ENCODE data around the gene GKAP1.
A peak's percentile ranks its signal among the peaks of the same experiment; 100 is the strongest.
"Not testable (repeated sequence)": the region's sequence is repeated elsewhere in the genome, so short reads cannot be mapped to it uniquely, and the experiment has no call there.

The GKAP1 gene

DNA sequence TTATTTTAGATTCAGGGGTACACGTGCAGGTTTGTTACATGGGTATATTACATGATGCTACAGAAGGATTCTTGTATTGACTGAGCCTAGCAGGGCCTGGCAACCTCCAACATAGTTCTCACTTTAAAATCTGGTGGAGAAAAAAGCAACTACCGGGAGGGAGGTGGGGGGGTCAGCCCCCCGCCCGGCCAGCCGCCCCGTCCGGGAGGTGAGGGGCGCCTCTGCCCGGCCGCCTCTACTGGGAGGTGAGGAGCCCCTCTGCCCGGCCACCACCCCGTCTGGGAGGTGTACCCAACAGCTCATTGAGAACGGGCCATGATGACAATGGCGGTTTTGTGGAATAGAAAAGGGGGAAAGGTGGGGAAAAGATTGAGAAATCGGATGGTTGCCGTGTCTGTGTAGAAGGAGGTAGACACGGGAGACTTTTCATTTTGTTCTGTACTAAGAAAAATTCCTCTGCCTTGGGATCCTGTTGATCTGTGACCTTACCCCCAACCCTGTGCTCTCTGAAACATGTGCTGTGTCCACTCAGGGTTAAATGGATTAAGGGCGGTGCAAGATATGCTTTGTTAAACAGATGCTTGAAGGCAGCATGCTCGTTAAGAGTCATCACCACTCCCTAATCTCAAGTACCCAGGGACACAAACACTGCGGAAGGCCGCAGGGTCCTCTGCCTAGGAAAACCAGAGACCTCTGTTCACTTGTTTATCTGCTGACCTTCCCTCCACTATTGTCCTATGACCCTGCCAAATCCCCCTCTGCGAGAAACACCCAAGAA is 88.8 kb downstream of the GKAP1 start:
- DNase-seq: not testable (repeated sequence)

DNA sequence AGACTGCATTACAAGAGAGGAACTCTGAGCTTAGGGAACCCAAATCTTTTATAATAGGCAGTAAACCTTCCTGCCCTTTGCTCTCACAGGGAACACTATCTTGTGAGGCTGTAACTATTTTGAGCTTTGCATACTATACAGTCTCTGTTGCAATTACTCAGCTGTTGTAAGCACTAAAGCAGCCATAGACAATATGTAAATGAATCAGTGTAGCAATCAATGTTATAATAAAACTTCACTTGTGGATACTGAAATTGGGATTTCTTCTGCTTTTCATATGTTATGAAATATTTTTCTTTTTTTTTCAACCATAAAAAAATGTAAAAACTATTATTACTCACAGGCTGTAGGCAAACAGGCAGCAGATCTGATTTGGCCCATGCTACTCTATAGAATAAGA is 93.1 kb downstream of the GKAP1 start:
- no peak for DNase-seq

DNA sequence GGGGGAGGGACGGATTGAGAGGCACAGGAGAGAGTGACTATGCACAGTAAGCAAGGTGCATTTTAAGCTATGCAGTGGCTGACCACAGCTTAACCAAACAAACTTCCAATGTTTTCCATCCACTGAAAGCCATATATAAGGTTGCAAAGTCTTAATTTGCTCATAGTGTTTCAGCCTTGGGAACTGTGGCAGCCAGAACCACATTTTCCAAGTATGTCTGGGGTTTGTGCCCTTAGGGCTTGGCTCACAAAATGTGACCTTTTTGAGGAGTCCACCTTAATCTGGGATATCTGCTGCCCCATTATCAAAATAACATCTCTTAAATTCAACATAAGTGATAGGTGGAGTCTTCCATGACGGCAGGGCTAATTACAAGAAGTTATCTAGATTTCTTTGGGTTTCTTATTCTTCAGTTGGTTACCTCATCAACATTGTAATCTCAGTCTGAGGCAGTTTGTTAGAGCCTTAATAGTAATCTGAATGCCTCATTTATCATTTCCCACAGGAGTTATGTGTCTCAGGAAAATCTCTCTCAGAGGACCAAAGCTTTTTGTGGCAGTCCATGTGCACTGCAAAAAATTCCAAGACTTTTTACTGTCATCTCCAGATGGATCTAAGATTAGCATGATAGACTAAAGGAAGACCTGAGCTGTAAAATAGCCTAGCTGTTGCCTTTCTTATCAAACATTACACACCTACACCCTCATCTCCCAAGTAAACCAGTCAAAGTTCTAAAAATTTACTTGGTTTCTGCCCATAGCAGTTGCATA is 94.7 kb downstream of the GKAP1 start:
- DNase-seq: no peak

DNA sequence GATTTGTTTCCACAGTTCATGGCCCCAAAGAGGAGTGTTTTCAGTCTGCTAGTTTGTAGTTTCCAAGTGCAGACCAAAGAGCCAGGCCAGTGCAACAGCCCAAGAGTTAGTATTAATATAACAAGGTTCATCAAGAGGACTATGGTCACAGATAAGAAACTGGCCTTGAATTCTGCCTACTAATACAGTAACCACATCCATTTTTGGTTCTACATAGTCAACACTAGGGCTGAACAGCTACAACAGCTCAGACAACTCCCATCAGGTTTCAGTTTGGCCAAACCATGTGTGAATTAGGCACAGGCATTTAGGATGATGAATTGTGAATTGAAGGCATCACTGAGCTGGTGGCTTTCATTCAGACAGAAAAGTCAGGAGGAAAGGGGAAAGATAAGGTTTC is 96.1 kb downstream of the GKAP1 start:
- no peak for DNase-seq

DNA sequence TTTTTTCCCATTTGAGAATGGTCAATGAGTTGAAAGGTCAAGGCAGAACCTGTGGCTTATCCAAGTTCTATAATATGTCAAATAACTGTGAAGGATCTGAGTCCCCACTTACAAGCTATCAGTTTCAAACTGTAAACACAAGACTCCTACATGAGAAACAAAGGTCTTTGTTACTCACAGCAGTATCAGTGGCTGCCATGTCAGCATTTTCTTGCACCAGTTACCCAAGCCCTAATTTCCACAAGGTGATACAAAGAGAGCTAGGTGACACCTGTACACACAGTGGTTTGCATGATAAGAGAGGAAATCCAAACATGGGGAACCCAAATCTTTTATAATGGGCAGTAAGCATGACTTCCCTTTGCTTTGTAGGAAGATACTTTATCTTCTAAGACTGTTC is 101.8 kb downstream of the GKAP1 start:
- no peak for DNase-seq

DNA sequence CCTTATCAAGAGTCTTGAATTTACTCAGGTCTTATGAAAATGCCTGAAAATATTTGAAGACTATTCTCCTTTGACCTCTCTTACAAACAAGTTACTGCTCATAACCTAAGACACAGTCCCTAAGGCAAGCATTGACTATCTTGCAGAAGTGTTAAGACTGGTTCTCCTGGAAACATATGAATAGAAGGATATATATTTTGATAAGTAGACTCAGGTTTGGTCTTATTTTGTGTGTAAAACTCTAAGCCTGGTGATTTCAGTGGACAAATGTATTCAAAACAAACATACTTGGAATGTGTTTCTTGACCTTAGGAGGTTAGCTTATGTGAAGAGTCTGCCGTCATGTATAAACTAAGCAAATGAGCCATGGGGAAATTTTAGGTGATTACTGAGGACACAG is 102.3 kb downstream of the GKAP1 start:
- DNase-seq: no peak

DNA sequence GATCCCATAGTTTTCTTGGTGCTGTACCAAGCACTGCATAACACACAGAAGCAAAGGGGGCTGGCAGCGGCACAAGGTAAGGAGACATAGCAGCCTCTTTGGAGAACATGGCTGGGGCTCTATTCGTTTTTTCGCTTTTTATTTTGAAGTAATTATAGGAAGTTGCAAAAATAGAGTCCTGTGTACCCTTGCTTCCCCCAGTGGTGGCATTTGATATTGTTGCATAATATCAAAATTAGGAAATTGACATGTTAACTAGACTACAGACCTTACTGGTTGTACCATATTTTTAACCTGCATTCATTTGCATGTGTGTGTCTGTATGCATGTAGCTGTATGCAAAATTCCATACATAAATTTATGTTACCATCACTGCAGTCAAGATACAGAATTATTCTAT is 103.2 kb downstream of the GKAP1 start:
- DNase-seq: no peak

DNA sequence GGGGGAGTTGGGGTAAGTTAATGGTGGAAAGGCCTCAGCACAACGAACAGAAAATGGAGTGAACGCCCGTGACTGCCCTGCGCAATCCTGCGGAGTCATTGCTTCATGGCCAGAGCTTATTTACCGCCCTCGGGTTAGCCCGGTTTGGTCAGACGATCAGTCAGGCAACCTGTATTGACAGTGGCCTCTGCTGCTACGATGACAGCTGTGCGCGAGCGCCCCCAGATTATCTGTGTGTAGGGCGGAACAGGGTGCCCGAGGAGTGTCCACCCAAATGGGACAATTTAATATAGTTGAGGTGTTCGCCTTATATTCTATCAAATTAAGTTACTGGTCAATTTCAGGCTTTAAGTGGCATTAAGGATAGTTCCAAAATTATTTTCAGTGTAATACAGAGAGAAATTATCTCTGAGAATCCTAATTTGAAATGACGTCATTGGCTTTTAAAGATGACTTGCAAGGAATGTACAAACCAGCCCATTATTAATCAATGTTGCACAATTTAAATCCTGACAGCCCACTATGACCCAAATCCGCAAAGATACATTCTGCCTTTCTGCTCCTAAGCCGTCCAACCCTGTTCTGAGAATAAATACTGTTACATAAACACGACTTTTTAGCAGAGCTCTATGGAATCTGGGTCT is 108.9 kb downstream of the GKAP1 start:
- peak; percentile 32 for DNase-seq

DNA sequence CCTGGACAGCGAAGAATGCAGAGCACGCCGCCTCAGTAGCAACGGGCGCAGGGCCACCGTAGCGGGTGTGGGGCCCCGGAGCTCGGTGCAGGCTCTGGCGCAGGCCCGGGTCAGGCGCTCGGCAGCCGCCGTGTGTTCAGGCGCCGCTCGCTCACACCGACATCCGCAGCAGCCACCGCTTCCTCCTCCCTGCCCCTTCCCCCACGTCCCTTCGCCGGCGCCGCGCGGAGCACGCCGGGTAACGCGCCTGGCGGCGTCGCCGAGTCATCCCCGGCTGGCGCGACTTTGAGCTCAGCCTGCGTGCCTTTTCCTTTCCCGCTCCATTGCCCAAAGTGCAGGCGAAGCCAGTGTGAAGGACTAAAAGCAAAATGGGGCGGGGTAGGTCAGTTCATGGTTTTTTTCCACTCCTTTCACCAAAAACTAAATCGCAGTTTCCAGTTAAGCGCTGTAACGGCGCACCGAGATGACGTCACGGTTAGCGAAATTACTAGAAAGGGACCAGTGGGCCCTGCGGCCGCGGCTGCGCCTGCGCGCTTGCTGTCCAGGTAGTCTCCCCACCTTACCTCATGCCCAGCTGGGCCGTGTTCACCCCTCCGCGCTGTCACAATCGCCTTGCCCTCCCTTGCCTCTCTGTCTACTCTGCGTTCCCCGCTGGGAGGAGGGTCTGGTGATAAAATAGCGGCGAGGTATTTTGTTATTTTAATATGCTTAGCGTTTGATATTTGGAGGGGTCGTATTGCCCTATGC is 109.6 kb downstream of the GKAP1 start, which contains the start of gene UBQLN1:
TSS of gene UBQLN1 (minus strand) at position 191 of the 747 bp plus-strand sequence. CDS start 279 bp downstream, outside the sequence.
- peak; percentile 92 for DNase-seq

DNA sequence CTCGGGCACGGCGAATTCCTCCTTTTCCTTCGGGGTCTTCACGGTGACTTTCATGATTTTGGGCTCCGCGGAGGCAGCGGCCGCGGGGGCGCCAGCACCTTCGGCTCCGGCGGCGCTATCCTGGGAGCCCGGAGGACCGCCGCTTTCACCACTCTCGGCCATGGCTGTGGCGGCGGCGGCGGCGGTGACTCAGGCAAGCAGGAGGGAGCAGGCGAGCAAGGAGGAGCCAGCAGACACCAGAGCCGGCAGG is 110.1 kb downstream of the GKAP1 start:
- DNase-seq: peak; percentile 79

DNA sequence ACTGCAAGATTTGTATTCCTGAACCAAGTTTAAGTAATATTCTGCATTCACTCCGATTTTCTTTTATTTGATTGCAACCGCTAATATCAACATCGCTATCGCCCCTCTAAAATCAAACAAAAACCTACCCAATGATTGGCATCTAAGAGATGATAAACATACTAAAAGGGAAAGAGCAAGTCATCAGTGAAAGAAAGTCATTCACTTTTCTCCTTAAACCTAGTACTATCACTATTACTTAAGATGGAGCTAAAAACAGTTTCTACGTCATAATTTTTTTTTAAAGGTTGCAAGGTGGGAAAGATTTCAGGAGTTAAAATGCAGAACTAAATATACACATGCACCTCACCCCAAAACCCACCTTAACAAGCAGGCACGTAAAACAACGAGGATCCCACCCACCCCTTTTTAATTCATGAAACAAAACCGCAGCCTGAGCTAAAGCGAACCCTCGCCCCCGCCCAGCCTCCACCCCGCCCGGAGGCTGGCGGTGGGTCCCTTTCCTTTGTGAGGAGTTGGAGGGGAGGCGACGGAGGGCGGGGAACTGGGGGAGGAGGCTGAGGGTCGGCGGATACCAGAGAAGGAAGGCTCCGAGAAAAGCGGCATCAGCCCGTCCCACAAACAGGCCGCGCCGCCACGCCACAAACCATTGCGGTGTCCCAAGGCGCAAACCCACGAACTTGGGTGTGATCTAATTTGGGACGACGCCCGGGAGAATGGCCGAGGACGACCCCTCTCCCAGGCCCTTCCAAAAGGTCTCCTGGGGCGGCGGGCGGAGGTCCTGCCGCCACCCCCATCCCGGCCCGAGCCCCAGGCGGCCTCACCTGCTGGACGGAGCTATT is 110.7 kb downstream of the GKAP1 start:
- peak; percentile 19 for DNase-seq

DNA sequence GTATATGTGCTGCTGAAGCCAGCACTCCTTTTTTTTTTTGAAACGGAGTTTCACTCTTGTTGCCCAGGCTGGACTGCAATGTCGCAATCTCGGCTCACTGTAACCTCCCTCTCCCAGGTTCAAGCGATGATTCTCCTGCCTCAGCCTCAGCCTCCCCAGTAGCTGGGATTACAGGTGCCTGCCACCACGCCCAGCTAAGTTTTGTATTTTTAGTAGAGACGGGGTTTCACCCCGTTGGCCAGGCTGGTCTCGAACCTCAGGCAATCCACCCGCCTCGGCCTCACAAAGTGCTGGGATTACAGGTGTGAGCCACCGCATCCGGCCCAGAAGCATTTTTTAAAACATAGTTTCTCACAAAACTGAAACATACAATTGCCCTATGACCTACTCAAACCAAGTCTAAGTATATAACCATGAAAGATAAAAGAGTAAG is 112.3 kb downstream of the GKAP1 start:
- DNase-seq: not testable (repeated sequence)

DNA sequence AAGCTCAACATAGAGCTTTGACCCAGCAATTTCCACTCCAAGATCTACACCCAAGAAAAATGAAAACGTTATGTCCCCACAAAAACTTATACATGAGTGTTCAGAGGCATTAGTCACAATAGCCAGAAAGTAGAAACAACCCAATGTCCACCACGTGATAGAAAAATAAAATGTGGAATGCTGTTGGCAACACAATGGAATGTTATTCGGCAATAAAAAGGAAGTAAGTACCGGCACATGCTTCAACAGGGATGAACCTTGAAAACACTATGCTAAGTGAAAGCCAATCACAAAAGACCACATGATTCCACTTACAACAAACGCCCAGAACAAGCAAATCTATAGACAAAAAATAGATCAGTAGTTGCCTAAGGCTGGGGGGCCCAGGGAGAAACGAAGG is 115.8 kb downstream of the GKAP1 start:
- peak; percentile 51 for DNase-seq

DNA sequence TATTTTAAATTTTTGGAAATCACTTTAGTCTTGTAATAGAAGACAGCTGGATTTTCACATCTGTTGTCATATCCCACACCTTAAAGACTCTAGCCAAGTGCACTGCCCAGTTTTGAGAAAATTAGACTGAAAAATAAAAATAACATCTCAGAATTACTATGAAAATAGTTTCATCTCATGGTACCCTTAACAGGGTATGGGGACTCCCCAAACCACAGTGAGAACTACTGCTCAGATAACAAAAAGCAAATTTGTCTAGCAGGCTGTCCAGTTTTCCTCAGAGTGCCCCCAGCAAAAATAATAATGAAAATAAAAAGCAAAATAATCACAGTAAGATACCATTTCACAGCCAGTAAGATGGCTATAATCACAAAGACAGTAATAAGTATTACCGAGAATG is 116.3 kb downstream of the GKAP1 start:
- no peak for DNase-seq

DNA sequence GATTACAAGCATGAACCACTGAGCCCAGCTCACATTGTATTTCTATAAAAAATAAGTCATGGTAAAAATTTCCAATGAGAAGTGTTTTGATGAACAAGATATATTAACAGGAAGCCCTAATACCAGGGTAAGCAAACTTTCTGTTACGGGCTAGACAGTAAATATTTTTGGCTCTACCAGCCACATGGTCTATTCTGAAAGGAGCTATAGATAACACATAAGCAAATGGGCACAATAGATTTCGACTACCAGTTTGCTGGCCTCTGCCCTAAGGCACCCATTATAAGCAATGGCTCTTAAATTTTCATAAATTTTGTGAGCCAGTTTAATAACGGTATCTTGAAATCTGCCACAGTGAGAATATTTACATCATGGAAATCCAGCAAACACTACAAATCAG is 118.0 kb downstream of the GKAP1 start:
- no peak for DNase-seq

DNA sequence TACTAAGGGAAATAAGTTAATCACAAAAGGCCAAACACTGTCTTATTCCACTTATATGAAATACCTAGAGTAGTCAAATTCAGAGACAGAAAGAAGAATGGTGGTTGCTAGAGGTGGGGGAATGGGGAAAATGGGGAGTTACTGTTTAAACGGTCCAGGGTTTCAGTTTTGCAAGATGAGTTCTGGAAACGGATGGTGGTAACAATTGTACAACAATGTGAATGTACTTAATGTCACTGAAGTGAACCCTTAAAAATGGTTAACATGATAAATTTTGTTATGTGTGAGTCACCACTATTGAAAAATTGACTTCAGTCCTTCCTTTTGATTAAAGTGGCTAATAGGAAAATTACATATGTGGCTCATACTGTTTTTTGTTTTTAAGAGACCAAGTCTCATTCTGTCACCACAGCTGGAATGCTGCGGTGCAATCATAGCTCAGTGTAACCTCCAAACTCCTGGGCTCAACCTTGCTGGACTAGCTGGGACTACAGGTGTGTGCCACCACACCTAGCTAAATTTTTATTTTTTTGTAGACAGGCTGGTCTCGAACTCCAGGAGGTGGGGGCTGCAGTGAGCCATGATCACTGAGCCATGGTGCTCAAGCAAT is 118.5 kb downstream of the GKAP1 start:
- DNase-seq: no peak

DNA sequence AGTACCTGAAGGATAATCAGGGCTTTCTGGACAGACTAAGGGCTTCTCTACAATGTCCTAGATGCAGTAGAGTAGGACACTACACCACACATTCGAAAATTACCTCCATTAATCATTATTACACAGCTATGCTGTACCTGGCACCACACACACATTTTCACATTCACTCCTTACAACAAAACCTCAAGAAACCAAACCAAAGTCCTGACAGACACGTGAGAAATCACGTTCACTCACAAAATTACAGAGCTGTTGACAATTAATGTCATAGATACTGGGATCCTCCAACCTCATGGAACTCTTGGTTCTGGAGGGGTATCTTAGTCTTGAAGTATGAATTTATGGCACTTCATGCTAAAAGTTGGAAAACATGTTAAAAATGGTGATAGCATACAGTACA is 126.1 kb downstream of the GKAP1 start:
- DNase-seq: no peak

All from fibroblast of skin of abdomen (primary cell).